Ramos (cell line): Measurements from ENCODE around the gene SEH1L.
"Not testable (repeated sequence)": the region's sequence is repeated elsewhere in the genome, so short reads cannot be mapped to it uniquely, and the experiment has no call there.

Source experiments
- in situ Hi-C: fragments of 300-500 bp; cut with MboI; formaldehyde crosslinking; loops from one replicate; pipeline ENCODE4 v1.14.3; 2022; ENCODE audit warnings: low sequenced_read_pairs; ENCODE audit not compliant: unreplicated experiment

SEH1L gene

DNA sequence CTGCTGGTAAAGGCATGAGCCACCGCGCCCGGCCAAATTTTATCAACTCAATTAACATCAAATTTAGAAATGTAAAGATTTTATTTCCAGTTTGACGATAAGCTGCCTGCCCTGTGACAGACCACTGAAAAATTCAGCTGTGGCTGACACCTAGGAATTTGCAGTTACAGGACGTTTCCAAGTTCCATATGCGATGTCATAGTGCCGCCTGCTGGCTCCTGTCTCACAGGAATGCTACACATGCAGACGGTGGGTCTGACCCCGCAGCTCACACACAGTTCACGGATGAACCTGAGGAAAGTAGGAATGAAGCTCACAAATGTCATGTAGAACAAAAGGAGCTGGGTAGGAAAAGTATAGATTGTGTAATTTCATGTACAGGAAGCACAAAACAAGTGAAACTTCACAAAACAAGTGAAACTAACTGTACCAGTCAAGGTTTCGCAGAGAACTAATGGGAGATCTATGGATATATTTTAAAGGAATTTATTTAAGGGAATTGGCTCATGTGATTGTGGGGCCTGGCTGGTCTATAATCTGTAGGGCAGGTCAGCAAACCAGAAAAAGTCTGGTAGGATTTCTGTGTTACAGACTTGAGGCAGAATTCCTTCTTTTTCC, 13.2 kb upstream of the SEH1L start:
- in situ Hi-C loops = loop anchor here (5.0 to 25.0 kb wide), 2 partner anchors 202 to 547 kb away; partner anchors contain the start of gene AFG3L2

GRCh38 chr18:12939162-12939561, 8.6 kb upstream of the SEH1L start:
- in situ Hi-C loops = loop anchor here (25.0 kb wide), 1 partner anchor 552 kb away; the partner anchor contains the start of gene AFG3L2

DNA sequence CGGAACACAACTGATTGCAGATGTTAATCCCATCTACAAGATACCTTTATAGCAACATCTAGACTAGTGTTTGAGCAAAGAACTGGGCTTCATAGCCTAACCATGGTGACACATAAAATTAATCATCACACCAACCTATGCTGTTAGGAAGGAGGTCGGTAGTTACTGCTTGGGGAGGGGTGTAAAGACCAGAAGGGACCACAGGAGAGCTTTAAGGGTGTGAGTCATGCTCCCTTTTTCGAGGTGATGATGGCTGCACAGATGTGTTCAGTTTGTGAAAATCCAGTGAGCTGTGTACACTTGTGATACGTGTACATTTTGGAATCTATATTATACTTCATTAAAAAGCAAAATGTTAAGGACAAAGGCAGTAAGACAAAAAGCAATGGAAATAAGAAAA, 4.6 kb upstream of the SEH1L start:
- in situ Hi-C loops = loop anchor here (25.0 kb wide), 1 partner anchor 556 kb away; the partner anchor contains the start of gene AFG3L2

DNA sequence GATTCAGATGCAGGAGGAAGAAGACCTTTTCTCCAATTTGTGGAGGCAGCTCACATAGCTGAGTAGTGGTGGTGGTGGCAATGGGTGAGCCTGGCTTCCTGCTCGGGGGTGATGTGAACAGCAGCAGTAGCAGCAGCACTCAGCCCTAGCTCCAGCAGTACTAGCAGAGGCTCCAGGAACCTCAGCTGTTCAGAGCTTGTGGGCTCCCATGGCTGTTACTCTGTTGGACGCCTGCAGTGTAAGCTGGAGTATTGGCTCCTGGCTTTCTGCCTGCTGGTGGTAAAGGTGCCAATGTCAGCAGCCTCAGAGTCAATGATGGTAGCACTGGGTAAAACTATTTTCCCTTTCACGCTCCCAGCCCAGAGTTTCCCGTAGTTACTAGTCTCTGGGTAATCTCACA, 3.1 kb upstream of the SEH1L start:
- in situ Hi-C loops = loop anchor here (25.0 kb wide), 1 partner anchor 557 kb away; the partner anchor contains the start of gene AFG3L2

GRCh38 chr18:12946549-12947284, 1.1 kb upstream of the SEH1L start:
- in situ Hi-C loops = loop anchor here (25.0 kb wide), 1 partner anchor 559 kb away; the partner anchor contains the start of gene AFG3L2

DNA sequence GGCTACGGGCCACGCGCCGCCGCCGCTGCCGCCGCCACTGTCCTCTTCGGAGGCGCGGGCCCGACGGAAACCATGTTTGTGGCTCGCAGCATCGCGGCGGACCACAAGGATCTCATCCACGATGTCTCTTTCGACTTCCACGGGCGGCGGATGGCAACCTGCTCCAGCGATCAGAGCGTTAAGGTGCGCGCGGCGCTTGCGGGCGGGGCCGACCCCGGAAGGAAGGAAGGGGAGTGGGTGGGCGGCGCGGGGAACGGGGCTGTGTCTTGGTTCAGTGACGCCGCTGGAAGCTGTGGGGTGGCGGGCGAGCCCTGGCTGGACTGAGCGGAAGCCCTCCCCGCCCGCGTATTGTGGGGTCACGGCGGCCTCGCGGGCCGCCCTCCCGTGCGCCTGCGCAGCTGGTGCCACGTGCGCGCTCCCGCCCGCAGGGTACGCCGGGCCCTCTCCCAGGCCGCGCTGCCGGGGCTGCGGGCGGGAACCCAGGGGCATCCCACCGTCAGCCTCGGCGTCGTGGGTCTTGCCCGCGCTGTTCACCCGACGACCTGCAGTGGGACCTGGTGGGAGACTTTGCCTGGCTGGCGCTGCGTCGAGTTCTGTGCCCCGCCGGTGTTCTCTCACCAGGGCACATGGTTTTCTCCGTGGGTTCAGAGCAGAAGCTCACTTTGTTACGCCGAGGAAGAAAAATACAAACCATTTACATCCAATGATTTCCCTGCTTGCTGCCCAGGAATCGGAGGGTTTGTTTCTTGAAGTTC, 416 bp downstream of the SEH1L start:
- in situ Hi-C loops = loop anchor here (25.0 kb wide), 1 partner anchor 561 kb away; the partner anchor contains the start of gene AFG3L2

- in situ Hi-C loops = no loop called here
Observed at GRCh38 chr18:12958478-12958877, 10.7 kb downstream of the SEH1L start.

DNA sequence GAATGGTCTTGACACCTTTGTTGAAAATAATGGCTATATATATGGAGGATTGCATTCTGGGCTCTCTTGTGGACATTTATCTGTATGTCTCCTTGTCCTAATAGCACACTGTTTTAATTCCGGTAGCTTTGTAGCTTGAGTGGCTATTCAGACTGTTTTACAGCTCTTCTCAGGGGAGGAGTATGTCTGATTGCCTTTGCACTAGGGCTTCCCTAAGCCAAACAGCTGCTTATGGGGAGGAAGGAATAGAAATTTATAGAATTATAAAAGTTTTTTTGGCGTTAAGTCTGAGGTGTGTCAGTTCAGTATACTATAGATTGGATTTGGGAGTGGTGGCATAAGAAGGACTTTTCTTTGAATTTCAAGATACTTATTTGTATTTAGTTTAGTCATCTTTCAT, 12.6 kb downstream of the SEH1L start:
- in situ Hi-C loops = no loop called here

- in situ Hi-C loops = no loop called here
Observed at GRCh38 chr18:12960853-12961397, 13.1 kb downstream of the SEH1L start.

DNA sequence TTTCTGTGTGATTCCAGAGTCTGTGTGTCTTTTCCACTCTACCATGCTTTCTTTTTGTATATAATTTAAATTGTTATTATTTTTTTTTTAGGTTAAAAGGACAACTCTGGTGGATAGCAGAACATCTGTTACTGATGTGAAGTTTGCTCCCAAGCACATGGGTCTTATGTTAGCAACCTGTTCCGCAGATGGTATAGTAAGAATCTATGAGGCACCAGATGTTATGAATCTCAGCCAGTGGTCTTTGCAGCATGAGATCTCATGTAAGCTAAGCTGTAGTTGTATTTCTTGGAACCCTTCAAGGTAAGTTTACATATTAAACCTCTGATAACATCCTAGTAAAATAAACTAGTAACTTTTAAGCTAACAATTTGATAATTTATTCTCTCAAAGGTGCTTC, 15.3 kb downstream of the SEH1L start:
- in situ Hi-C loops = no loop called here

DNA sequence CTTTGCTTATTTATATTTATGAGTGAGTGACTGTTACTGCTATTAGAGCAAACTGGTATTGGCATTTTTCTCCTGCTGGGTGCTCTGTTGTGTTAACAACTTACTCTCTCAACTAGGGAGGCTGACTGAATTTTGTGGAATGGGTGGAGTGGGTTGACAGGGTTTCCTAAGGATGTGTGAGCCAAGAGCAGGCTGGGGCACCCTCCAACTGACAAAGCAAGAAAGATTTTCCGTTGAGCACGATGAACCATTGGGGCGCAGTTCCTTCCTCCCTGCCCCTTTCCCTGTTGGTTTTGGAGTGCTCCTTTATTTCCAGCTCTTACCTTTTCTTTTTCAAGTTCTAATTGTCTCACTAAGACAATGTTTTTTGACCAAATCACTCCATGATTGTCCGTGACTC, 20.3 kb downstream of the SEH1L start:
- in situ Hi-C loops = no loop called here

- in situ Hi-C loops = no loop called here
Observed at GRCh38 chr18:12968619-12969018, 20.8 kb downstream of the SEH1L start.

DNA sequence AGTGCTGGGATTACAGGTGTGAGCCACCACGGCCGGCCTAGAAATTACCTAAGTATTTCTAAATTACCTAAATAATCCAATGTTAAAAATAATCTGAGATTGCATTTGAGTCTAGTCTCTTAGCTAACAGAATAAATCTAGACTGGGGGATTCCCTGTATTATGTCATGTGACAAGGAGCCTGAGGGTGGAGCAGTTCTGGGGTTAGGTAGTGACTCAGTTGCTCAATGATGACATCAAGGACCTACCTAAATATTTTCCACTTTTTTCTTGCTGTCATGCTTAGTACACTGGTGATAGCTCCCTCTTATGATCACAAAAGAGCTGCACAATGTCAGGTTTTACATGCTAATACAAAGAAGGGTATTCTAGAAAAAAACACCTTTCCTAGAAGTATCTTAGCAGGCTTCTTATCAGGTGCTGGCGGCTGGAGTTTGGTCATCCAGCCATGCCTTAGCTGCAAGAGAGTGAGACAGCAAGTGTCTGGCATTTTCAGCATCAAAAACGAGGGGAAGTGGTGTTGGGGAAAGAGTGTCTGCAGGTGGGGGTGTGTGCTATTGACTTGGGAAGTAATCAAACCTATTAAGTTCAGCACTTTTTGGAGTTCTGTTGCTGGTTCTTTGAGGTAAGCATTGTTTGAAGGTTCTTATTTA, 25.9 kb downstream of the SEH1L start:
- in situ Hi-C loops = no loop called here

DNA sequence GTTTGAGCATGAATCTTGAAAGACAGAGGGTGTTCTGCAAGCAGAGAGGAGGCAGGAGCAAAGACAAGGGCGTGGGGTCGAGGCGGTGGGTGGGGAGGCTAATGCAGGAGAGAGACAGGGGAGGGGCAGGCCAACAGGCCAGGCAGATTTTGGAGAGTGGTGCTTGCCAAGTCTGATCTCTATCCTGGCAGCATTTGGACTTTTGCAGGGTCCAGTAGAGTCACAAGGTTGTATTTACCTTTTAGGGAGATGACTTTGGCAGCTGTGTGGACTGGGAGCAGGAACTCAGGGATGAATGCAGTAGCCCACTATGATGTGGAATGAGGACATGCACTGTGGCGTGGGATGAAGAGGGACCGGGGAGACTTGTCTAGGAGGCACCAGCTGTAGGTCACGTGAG, 27.7 kb downstream of the SEH1L start:
- in situ Hi-C loops = no loop called here

DNA sequence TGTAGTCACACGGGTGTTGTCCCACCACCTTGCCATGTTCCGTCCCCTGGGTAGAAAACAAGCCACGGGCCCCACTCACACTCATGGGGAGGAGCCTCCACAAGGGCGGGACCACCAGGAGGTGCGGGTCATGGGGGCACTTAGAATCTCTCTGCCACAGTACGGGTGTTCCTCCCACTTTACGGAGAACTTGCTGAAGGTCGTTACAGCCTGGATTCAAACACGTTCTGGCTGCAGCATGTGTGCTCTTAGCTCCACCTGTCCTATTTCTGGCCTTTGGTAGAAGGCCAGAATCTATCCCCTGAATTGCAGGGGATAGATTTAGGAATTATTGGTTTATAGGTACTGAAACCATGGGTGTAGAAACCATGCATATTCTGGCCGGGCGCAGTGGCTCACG, 28.5 kb downstream of the SEH1L start:
- in situ Hi-C loops = no loop called here

DNA sequence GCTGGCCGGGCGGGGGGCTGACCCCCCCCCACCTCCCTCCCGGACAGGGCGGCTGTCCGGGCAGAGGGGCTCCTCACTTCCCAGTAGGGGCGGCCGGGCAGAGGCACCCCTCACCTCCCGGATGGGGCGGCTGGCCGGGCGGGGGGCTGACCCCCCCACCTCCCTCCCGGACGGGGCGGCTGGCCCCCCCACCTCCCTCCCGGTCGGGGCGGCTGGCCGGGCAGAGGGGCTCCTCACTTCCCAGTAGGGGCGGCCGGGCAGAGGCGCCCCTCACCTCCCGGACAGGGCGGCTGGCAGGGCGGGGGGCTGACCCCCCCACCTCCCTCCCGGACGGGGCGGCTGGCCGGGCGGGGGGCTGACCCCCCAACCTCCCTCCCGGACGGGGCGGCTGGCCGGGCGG, 32.3 kb downstream of the SEH1L start:
- in situ Hi-C loops = not testable (repeated sequence)

- in situ Hi-C loops = no loop called here
Observed at GRCh38 chr18:12989397-12990122, 41.7 kb downstream of the SEH1L start.

- in situ Hi-C loops = no loop called here
Observed at GRCh38 chr18:12990123-12990475, 42.3 kb downstream of the SEH1L start.

DNA sequence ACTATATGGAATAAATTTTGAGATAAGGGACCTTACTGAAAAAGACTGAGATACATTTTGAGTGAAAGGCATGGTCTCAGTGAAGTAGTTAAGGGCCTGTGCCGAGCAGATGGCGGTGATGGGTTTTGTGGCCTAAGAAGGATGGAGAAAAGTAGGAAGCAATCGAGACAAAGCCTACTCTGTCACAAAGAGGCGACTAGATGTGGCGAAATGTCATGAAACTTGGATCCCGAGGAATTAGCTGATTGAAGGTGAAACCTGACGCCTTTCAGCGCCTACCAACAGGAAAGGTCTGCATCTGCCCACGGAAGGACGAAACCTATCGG, 42.8 kb downstream of the SEH1L start:
- in situ Hi-C loops = no loop called here
